Natural killer cell (primary cell): ENCODE measurements around the gene CMIP. TPM values are rescaled to one million over a fixed set of nuclear protein-coding genes. Genes with fewer than 3 reads are reported as not detected.
A peak's percentile ranks its signal among the peaks of the same experiment; 100 is the strongest.

Source experiments
- ATAC-seq, 3 donors: fragments of 150-1000 bp in 2 of 3; fragments of 200-7000 bp in 1 of 3; cut with Tn5 transposase; 1 replicate in 1 of 3; 2 replicates in 2 of 3; pipeline ENCODE4 v1.10.0; 2021; ENCODE audit warnings: mild to moderate bottlenecking in 2 of 3, moderate library complexity in 2 of 3
- DNase-seq, 2 donors: peaks; one replicate each; pipeline versions ENCODE4 v3.0.0 to v3.0.0-alpha.2; 2013 to 2021; ENCODE audit warnings: mixed read lengths in 1 of 2
- H3K27ac ChIP-seq: one replicate; pipeline ENCODE4 v1.5.1; 2013; ENCODE audit warnings: mild to moderate bottlenecking, low read length
- H3K27me3 ChIP-seq: one replicate; pipeline ENCODE4 v1.6.1; 2013; ENCODE audit warnings: low read length; ENCODE audit not compliant: control insufficient read depth, insufficient read depth
- H3K36me3 ChIP-seq: one replicate; pipeline ENCODE4 v1.6.1; 2013; ENCODE audit warnings: low read length; ENCODE audit not compliant: control insufficient read depth, insufficient read depth
- H3K4me1 ChIP-seq: one replicate; pipeline ENCODE4 v1.6.1; 2013; ENCODE audit warnings: low read length; ENCODE audit not compliant: control insufficient read depth, insufficient read depth
- H3K4me3 ChIP-seq: one replicate; pipeline ENCODE4 v1.5.1; 2013; ENCODE audit warnings: low read length
- H3K9me3 ChIP-seq: one replicate; pipeline ENCODE4 v1.6.1; 2013; ENCODE audit warnings: low read length; ENCODE audit not compliant: control insufficient read depth, insufficient read depth
- H3K27ac Mint-ChIP-seq, 2 donors: one replicate each; pipeline ENCODE4 v1.8.0; 2022; ENCODE audit warnings: mild to moderate bottlenecking in 2 of 2, mixed read lengths in 2 of 2, moderate library complexity in 1 of 2
- H3K27me3 Mint-ChIP-seq, 2 donors: one replicate each; pipeline ENCODE4 v1.8.0; 2022; ENCODE audit warnings: low read depth in 2 of 2, mixed read lengths in 2 of 2
- H3K36me3 Mint-ChIP-seq: one replicate; pipeline ENCODE4 v1.8.0; 2022; ENCODE audit warnings: mixed read lengths
- H3K4me1 Mint-ChIP-seq, 2 donors: one replicate each; pipeline ENCODE4 v1.8.0; 2022; ENCODE audit warnings: mixed read lengths in 2 of 2
- H3K4me3 Mint-ChIP-seq: one replicate; pipeline ENCODE4 v1.8.0; 2022; ENCODE audit warnings: mild to moderate bottlenecking, moderate library complexity, mixed read lengths
- H3K9me3 Mint-ChIP-seq, 2 donors: one replicate each; pipeline ENCODE4 v1.8.0; 2022; ENCODE audit warnings: mixed read lengths in 2 of 2
- CTCF ChIP-seq: fragments of 200-600 bp; IDR thresholded peaks from one replicate; pipeline ENCODE4 v1.8.0; 2022; ENCODE audit warnings: antibody characterized with exemption
- WGBS: methylation state at CpG from one replicate; pipeline ENCODE4 v1.1.7; 2013; ENCODE audit warnings: missing lambda C conversion rate; ENCODE audit not compliant: insufficient coverage; 5-methylcytosine and 5-hydroxymethylcytosine counted together
- intact Hi-C: fragments of 100-400 bp; cut with micrococcal nuclease; formaldehyde crosslinking; loops from one replicate; pipeline ENCODE4 v1.14.2; 2022
- total RNA-seq, 4 donors: library from RNA; stranded (reverse); fragments of 120-200 nt in 1 of 4; gene quantifications; one replicate each; pipeline versions ENCODE4 v1.2.3 to v1.2.4, GENCODE V29; 2013 to 2022

Gene CMIP
- total RNA-seq, 3 donors from 2014 or later (not counting 1 experiment from before 2014, with no cell fraction given) = 88.2 to 115 (median 91.5) TPM

DNA sequence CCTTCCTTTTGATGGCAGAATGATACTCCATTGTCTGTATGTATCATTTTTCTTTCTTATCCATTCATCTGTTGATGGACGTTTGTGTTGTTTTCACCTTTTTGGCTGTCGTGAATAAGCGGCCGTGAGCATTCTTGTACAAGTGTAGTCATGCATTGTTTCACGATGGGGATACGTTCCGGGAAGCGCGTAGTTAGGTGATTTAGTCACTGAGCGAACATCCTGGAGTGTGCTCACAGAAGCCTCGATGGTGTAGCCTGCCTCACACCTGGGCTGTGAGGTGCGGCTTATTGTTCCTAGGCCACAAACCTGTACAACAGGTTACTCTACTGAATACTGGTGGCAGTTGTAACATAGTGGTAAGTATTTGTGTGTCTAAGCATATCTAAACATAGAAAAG, 136.5 kb downstream of the CMIP start:
- Mint-ChIP-seq H3K27ac (peak overlapping the region in 1 of 2 donors; percentile 14), H3K9me3 (no peaks in the 10 kb centered on the region), H3K4me1 (peaks cover 21 to 34% of the 10 kb centered on the region in 2 donors), H3K4me3 (no peak overlapping the region), H3K36me3 (no peaks in the 10 kb centered on the region), H3K27me3 (no peaks in the 10 kb centered on the region)
- no peak for ATAC-seq
- H3K9me3 ChIP-seq = no peaks in the 10 kb centered on the region
- no peak for DNase-seq
- H3K4me3 ChIP-seq = no peak overlapping the region
- 88% methylated on average over 12 of the region's 12 CpGs for WGBS
- TF ChIP-seq CTCF = no peak
- H3K4me1 ChIP-seq = peaks cover 7% of the 10 kb centered on the region
- H3K27me3 ChIP-seq = no peaks in the 10 kb centered on the region
- H3K27ac ChIP-seq = no peak overlapping the region
- intact Hi-C loops = no loop called here
- H3K36me3 ChIP-seq = peaks cover 7% of the 10 kb centered on the region

DNA sequence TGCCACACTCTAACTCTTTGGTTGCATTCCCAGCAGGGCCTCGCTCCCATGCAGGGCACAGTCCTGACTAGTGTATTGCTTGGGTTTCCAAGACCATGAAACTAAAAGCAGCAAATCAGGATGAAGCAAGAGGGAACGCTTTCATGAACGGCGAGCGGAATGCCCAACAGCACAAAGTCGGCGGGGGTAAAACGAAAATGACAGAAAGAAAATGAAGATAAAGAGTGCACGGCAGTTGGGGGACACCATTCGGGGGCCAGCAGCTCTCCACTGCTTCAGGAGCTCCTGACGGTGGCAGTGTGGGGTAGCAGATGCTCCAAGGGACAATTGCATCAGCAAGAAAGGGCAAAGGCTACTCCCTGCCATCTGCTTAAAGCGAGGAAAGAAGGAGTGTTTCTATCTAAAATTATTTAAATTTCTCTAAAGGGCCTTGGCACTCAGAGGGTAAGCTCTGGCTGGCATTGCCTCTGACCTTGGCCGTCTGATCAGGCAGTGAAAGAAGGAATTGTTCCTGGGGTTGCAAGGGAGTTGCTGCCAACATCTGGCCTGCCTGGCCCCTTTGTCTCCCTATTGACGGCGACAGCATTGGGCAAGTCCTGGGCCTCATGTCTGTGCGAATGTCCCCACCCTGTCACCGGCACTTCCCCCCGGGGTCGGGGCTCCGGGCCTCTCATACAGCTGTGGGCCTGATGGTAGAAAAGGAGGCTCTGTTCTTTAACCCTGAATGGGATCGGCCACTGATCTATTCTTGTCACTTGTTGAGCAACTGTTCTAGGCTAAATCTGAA, 138.2 kb downstream of the CMIP start:
- H3K27ac Mint-ChIP-seq = peak overlapping the region in 1 of 2 donors; percentile 67
- no peak overlapping the region for H3K4me3 Mint-ChIP-seq
- Histone ChIP-seq H3K27me3 (no peaks in the 10 kb centered on the region), H3K36me3 (peaks cover 7% of the 10 kb centered on the region), H3K4me1 (no peaks in the 10 kb centered on the region), H3K9me3 (no peaks in the 10 kb centered on the region), H3K27ac (no peak overlapping the region), H3K4me3 (no peak overlapping the region)
- intact Hi-C loops = no loop called here
- H3K36me3 Mint-ChIP-seq = no peaks in the 10 kb centered on the region
- H3K4me1 Mint-ChIP-seq = peaks cover 27 to 48% of the 10 kb centered on the region in 2 donors
- no peaks in the 10 kb centered on the region for H3K9me3 Mint-ChIP-seq
- DNase-seq = no peak
- 95% methylated on average over 21 of the region's 21 CpGs for WGBS
- TF ChIP-seq CTCF = no peak
- H3K27me3 Mint-ChIP-seq = no peaks in the 10 kb centered on the region
- ATAC-seq = no peak

- no peaks in the 10 kb centered on the region for H3K4me1 ChIP-seq
- intact Hi-C loops = no loop called here
- ATAC-seq = no peak
- Mint-ChIP-seq H3K27ac (peak overlapping the region in 1 of 2 donors; percentile 67), H3K4me3 (no peak overlapping the region), H3K36me3 (no peaks in the 10 kb centered on the region), H3K27me3 (no peaks in the 10 kb centered on the region), H3K4me1 (peaks cover 37 to 58% of the 10 kb centered on the region in 2 donors), H3K9me3 (no peaks in the 10 kb centered on the region)
- H3K27me3 ChIP-seq = no peaks in the 10 kb centered on the region
- no peaks in the 10 kb centered on the region for H3K9me3 ChIP-seq
- no peak overlapping the region for H3K4me3 ChIP-seq
- H3K27ac ChIP-seq = no peak overlapping the region
- WGBS = 96% methylated on average over 14 of the region's 14 CpGs
- DNase-seq = no peak
- H3K36me3 ChIP-seq = peaks cover 7% of the 10 kb centered on the region
- TF ChIP-seq CTCF = no peak
These were observed 139.5 kb downstream of the CMIP start for GRCh38 chr16:81583893-81584631.
